ENCODE measurements around the gene ADM2. TPM values are rescaled to one million over a fixed set of nuclear protein-coding genes. Genes with fewer than 3 reads are reported as not detected.

ADM2 gene
- total RNA-seq, 5 donors from 2014 or later (not counting 1 experiment from before 2014, with no cell fraction given), result 1.5 to 11.3 (median 10.7) TPM

DNA sequence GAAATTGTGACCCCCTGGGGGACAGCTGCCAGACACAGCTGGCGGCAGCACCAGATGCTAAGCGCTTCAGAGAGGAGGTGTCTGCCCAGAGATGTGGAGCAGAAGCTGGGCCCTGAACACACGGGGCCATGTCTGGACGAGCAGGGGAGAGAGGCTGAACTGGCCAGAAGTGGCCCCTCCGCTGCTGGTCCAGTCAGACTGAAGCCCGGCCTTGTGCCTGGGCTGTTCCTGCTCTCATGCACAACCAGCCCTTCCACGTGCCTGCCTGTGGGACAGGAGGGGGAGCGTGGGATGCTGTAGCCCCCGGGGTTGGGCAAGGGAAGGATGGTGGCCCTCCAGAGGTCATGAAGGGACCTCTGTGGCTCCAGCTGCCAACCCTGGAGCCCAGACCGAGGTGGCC, 1.8 kb downstream of the ADM2 start:
- H3K27ac Mint-ChIP-seq, result no peak overlapping the region
- DNase-seq, result no peak
- ChIA-PET CTCF (no interaction called here), POLR2A (no interaction called here)
- no peaks in the 10 kb centered on the region for H3K36me3 ChIP-seq (ENCODE audit: control insufficient read depth in 2 of 2, extremely low read depth in 1 of 2, insufficient read depth in 1 of 2, low read length in 1 of 2)
- H3K27me3 ChIP-seq (replicated peaks in 1 of 2; ENCODE audit: control insufficient read depth in 2 of 2, extremely low read depth in 1 of 2, insufficient read depth in 2 of 2, low read length in 1 of 2), result peaks cover 0 to 47% of the 10 kb centered on the region in 2 experiments
- peaks cover 0 to 5% of the 10 kb centered on the region in 2 donors for H3K27me3 Mint-ChIP-seq
- H3K4me3 Mint-ChIP-seq, result peak overlapping the region in 2 of 3 donors; percentile 21 to 30
- no peaks in the 10 kb centered on the region for H3K9me3 Mint-ChIP-seq
- no peak for ATAC-seq (replicated peaks in 1 of 4)
- WGBS (ENCODE audit: insufficient coverage), result 95% methylated on average over 9 of the region's 10 CpGs
- peaks cover 6 to 26% of the 10 kb centered on the region in 2 experiments for H3K4me1 ChIP-seq (ENCODE audit: control insufficient read depth in 1 of 2, extremely low read depth in 1 of 2, insufficient read depth in 2 of 2, low read length in 2 of 2)
- H3K27ac ChIP-seq (ENCODE audit: low read length), result no peak overlapping the region
- H3K4me3 ChIP-seq (ENCODE audit: control insufficient read depth in 1 of 2, extremely low read depth in 1 of 2, low read length in 1 of 2), result no peak overlapping the region
- no peaks in the 10 kb centered on the region for H3K36me3 Mint-ChIP-seq
- H3K9me3 ChIP-seq, result no peaks in the 10 kb centered on the region
- H3K4me1 Mint-ChIP-seq, result peaks cover 5 to 9% (median 9%) of the 10 kb centered on the region in 3 donors

DNA sequence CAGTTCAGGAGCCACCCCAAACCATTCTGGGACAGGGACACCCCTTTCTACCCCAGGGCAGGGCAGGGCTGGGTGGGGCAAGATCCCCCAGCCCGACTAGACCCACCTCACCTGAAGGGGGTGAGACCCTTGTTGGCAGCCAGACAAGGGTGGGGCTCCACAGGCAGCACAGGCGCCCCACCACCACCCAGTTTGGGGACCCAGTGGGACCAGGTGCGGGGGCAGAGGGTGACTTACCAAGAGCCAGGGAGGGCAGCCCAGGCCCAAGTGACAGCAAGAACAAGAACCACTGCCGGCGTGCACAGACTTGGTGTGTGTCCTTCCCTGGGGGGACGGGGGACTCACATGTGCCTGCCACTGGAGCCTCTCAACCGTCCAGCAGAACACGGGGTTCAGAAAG, 2.2 kb downstream of the ADM2 start:
- ATAC-seq (replicated peaks in 1 of 4) (no peak), DNase-seq (no peak)
- 89% methylated on average over 8 of the region's 8 CpGs for WGBS (ENCODE audit: insufficient coverage)
- peaks cover 5 to 9% (median 9%) of the 10 kb centered on the region in 3 donors for H3K4me1 Mint-ChIP-seq
- no peak overlapping the region for H3K4me3 ChIP-seq (ENCODE audit: control insufficient read depth in 1 of 2, extremely low read depth in 1 of 2, low read length in 1 of 2)
- H3K27me3 ChIP-seq (replicated peaks in 1 of 2; ENCODE audit: control insufficient read depth in 2 of 2, extremely low read depth in 1 of 2, insufficient read depth in 2 of 2, low read length in 1 of 2), result peaks cover 0 to 48% of the 10 kb centered on the region in 2 experiments
- ChIA-PET CTCF (no interaction called here), POLR2A (no interaction called here)
- H3K27ac ChIP-seq (ENCODE audit: low read length), result no peak overlapping the region
- H3K27me3 Mint-ChIP-seq, result peaks cover 0 to 5% of the 10 kb centered on the region in 2 donors
- H3K4me3 Mint-ChIP-seq, result peak overlapping the region in 1 of 3 donors; percentile 30
- no peaks in the 10 kb centered on the region for H3K36me3 Mint-ChIP-seq
- H3K9me3 ChIP-seq, result no peaks in the 10 kb centered on the region
- no peaks in the 10 kb centered on the region for H3K36me3 ChIP-seq (ENCODE audit: control insufficient read depth in 2 of 2, extremely low read depth in 1 of 2, insufficient read depth in 1 of 2, low read length in 1 of 2)
- peaks cover 6 to 26% of the 10 kb centered on the region in 2 experiments for H3K4me1 ChIP-seq (ENCODE audit: control insufficient read depth in 1 of 2, extremely low read depth in 1 of 2, insufficient read depth in 2 of 2, low read length in 2 of 2)
- no peak overlapping the region for H3K27ac Mint-ChIP-seq
- no peaks in the 10 kb centered on the region for H3K9me3 Mint-ChIP-seq

DNA sequence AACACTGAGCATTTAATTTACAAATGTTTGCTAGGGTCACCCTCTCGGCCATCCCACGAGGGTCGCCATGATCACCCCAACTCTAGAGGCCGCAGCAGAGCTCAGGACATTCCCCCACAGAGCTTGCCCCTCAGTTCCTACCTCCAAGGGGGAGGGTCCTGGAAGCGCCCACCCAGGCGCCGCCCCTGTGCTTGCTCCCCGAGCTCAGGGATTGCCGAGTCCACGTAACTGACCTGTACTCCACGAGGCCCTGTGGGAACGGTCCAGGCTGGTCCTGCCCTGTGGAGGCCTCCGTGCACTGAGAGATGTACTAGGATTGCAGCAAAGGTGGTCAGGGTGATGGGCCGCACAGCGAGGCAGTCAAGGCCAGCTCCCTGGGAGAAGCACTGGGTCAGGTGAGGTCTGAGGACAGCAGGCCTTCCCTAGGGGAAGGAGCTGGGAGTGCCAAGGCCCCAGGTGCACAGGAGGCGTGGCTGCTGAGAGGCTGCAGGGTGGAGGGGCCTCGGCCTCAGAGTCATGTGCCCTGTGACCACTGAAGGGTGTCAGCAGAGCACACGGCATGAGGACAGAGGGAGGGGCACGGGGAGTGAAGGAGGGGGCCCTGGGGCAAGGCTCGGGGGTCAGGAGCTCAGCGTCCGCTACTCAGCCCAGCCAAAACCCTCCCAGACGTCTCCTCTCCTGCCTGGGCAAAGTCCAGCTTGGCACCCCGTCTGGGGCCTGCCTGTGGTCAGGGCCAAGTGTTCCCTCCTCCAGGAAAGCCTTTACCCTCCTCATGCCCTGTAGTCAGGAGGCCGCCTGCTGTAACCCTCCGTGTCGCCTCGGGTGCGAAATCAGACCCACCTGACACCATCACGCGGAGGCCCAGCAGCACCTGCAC, 2.9 kb downstream of the ADM2 start:
- Mint-ChIP-seq H3K4me1 (peaks cover 5 to 9% (median 9%) of the 10 kb centered on the region in 3 donors), H3K27me3 (peaks cover 0 to 5% of the 10 kb centered on the region in 2 donors), H3K4me3 (no peak overlapping the region), H3K27ac (no peak overlapping the region), H3K9me3 (no peaks in the 10 kb centered on the region), H3K36me3 (no peaks in the 10 kb centered on the region)
- Histone ChIP-seq H3K9me3 (no peaks in the 10 kb centered on the region), H3K27ac (ENCODE audit: low read length) (no peak overlapping the region), H3K27me3 (replicated peaks in 1 of 2; ENCODE audit: control insufficient read depth in 2 of 2, extremely low read depth in 1 of 2, insufficient read depth in 2 of 2, low read length in 1 of 2) (peaks cover 0 to 48% of the 10 kb centered on the region in 2 experiments), H3K36me3 (ENCODE audit: control insufficient read depth in 2 of 2, extremely low read depth in 1 of 2, insufficient read depth in 1 of 2, low read length in 1 of 2) (no peaks in the 10 kb centered on the region), H3K4me1 (ENCODE audit: control insufficient read depth in 1 of 2, extremely low read depth in 1 of 2, insufficient read depth in 2 of 2, low read length in 2 of 2) (peaks cover 6 to 26% of the 10 kb centered on the region in 2 experiments), H3K4me3 (ENCODE audit: control insufficient read depth in 1 of 2, extremely low read depth in 1 of 2, low read length in 1 of 2) (no peak overlapping the region)
- 86% methylated on average over 25 of the region's 31 CpGs for WGBS (ENCODE audit: insufficient coverage)
- no peak for ATAC-seq (replicated peaks in 1 of 4)
- CTCF ChIA-PET, result no interaction called here
- POLR2A ChIA-PET, result no interaction called here
- no peak for DNase-seq

DNA sequence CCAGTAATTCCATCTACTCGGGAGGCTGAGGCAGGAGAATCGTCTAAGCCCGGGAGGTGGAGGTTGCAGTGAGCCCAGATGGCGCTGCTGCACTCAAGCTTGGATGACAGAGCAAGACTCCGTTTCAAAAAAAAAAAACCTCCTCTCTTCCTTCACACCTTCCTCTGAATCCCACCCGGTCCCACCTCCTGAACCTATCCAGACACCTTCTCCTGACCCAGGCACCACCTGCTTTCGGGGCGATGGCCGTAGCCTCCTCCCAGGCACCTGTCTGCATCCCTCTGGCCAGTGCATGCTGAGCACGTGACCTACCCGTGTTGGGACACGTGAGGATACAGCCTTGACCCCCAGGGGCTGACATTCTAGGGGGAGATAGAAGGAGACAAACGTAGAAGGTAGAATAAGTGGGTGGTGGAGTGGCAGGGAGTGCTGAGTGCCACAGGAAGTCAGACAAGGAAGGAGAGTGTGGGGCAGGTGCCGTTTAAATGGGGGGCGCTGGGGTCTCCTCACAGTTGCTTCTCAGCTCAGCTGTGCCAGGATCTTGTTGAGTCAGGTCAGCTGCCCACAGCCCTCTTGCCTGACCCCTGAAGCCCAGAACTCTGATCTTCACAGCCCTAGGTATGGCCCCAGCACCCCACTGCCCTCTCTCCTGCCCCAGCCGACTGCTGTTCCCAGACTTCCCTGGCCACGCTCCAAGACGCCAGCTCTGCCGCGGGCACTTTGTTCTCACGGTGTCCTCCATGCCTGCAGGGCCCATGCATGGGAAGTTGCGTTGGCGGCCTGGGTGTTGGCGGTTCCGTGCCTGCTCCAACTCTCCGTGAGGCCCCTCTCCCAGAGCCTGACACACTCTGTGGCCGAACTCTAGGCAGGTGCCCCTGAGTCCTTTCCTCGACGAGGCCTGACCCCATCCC, 4.1 kb downstream of the ADM2 start:
- no peak overlapping the region for H3K27ac ChIP-seq (ENCODE audit: low read length)
- H3K4me1 Mint-ChIP-seq, result peaks cover under 1 to 3% (median 3%) of the 10 kb centered on the region in 3 donors
- H3K27ac Mint-ChIP-seq, result no peak overlapping the region
- ATAC-seq (replicated peaks in 1 of 4), result no peak
- CTCF ChIA-PET, result no interaction called here
- H3K36me3 Mint-ChIP-seq, result no peaks in the 10 kb centered on the region
- no peak overlapping the region for H3K4me3 Mint-ChIP-seq
- no peaks in the 10 kb centered on the region for H3K9me3 ChIP-seq
- DNase-seq, result no peak
- no peaks in the 10 kb centered on the region for H3K36me3 ChIP-seq (ENCODE audit: control insufficient read depth in 2 of 2, extremely low read depth in 1 of 2, insufficient read depth in 1 of 2, low read length in 1 of 2)
- H3K27me3 ChIP-seq (replicated peaks in 1 of 2; ENCODE audit: control insufficient read depth in 2 of 2, extremely low read depth in 1 of 2, insufficient read depth in 2 of 2, low read length in 1 of 2), result peaks cover 0 to 53% of the 10 kb centered on the region in 2 experiments
- H3K27me3 Mint-ChIP-seq, result no peaks in the 10 kb centered on the region
- H3K4me3 ChIP-seq (ENCODE audit: control insufficient read depth in 1 of 2, extremely low read depth in 1 of 2, low read length in 1 of 2), result no peak overlapping the region
- peaks cover 6 to 27% of the 10 kb centered on the region in 2 experiments for H3K4me1 ChIP-seq (ENCODE audit: control insufficient read depth in 1 of 2, extremely low read depth in 1 of 2, insufficient read depth in 2 of 2, low read length in 2 of 2)
- H3K9me3 Mint-ChIP-seq, result no peaks in the 10 kb centered on the region
- POLR2A ChIA-PET, result no interaction called here
- WGBS (ENCODE audit: insufficient coverage), result 72% methylated on average over 21 of the region's 29 CpGs

- Histone ChIP-seq H3K27me3 (replicated peaks in 1 of 2; ENCODE audit: control insufficient read depth in 2 of 2, extremely low read depth in 1 of 2, insufficient read depth in 2 of 2, low read length in 1 of 2) (peaks cover 0 to 58% of the 10 kb centered on the region in 2 experiments), H3K9me3 (no peaks in the 10 kb centered on the region), H3K36me3 (ENCODE audit: control insufficient read depth in 2 of 2, extremely low read depth in 1 of 2, insufficient read depth in 1 of 2, low read length in 1 of 2) (no peaks in the 10 kb centered on the region), H3K4me3 (ENCODE audit: control insufficient read depth in 1 of 2, extremely low read depth in 1 of 2, low read length in 1 of 2) (no peak within 1 kb of the TSS), H3K27ac (ENCODE audit: low read length) (no peak within 1 kb of the TSS), H3K4me1 (ENCODE audit: control insufficient read depth in 1 of 2, extremely low read depth in 1 of 2, insufficient read depth in 2 of 2, low read length in 2 of 2) (peaks cover 8 to 29% of the 10 kb centered on the region in 2 experiments)
- DNase-seq (no peak), ATAC-seq (replicated peaks in 1 of 4) (no peak)
- Mint-ChIP-seq H3K27ac (no peak within 1 kb of the TSS), H3K4me1 (peaks cover 9% of the 10 kb centered on the region in 3 donors), H3K36me3 (no peaks in the 10 kb centered on the region), H3K9me3 (no peaks in the 10 kb centered on the region), H3K4me3 (no peak within 1 kb of the TSS), H3K27me3 (no peaks in the 10 kb centered on the region)
- ChIA-PET CTCF (no interaction called here), POLR2A (no interaction called here)
- WGBS (ENCODE audit: insufficient coverage), result 77% methylated on average over 23 of the region's 23 CpGs
Observed at GRCh38 chr22:50486561-50487289, 5.4 kb downstream of the ADM2 start, which contains the start of gene MIOX. TSS of gene MIOX (plus strand) at chr22:50486859. CDS start at chr22:50486898, 39 bp downstream.
